DND-41 (cell line): ENCODE data around the gene EHD1.

Experiments used
- CTCF ChIP-seq: IDR thresholded peaks from 2 replicates; pipeline ENCODE4 v1.5.1; 2012; ENCODE audit warnings: borderline replicate concordance, low read length, moderate library complexity, mild to moderate bottlenecking; ENCODE audit not compliant: poor library complexity, severe bottlenecking; ENCODE audit errors: extremely low read depth
- EZH2 ChIP-seq: IDR thresholded peaks from 3 replicates; pipeline ENCODE4 v1.6.1; 2012; ENCODE audit warnings: borderline replicate concordance, low read depth, mild to moderate bottlenecking, moderate library complexity, low read length, inconsistent platforms; ENCODE audit not compliant: severe bottlenecking

- TF ChIP-seq CTCF (no peak), EZH2 (no peak)
Observed at GRCh38 chr11:64921384-64921783, 43.0 kb upstream of the EHD1 start.
